HG02973 (cell line): ENCODE data around the gene OPA3.
"Not testable (repeated sequence)": the region's sequence is repeated elsewhere in the genome, so short reads cannot be mapped to it uniquely, and the experiment has no call there.

ENCODE experiments used
- ATAC-seq: cut with Tn5 transposase; IDR thresholded peaks from one replicate; pipeline ENCODE4 v1.9.1; 2021; ENCODE audit warnings: moderate library complexity; ENCODE audit not compliant: unreplicated experiment

OPA3 gene

GRCh38 chr19:45584332-45585157 lies at the start of gene OPA3:
OPA3 (minus strand) TSS chr19:45584802; CDS start chr19:45584764, 38 bp downstream.
- ATAC-seq = peak; percentile 79

GRCh38 chr19:45632468-45633196 lies 48.0 kb upstream of the OPA3 start:
- no peak for ATAC-seq

- ATAC-seq = no peak
Observed at GRCh38 chr19:45630463-45630862, 45.9 kb upstream of the OPA3 start.

GRCh38 chr19:45629704-45630103 lies 45.1 kb upstream of the OPA3 start:
- ATAC-seq = no peak

GRCh38 chr19:45628219-45628618 lies 43.6 kb upstream of the OPA3 start:
- not testable (repeated sequence) for ATAC-seq

- ATAC-seq = no peak
Observed at GRCh38 chr19:45623984-45624383, 39.4 kb upstream of the OPA3 start.

- ATAC-seq = no peak
Observed at GRCh38 chr19:45621976-45622503, 37.4 kb upstream of the OPA3 start.

- ATAC-seq = no peak
Observed at GRCh38 chr19:45621389-45621788, 36.8 kb upstream of the OPA3 start.

GRCh38 chr19:45616704-45617017 lies 32.1 kb upstream of the OPA3 start:
- no peak for ATAC-seq

- no peak for ATAC-seq
Observed at GRCh38 chr19:45615795-45616703, 31.4 kb upstream of the OPA3 start.

GRCh38 chr19:45615056-45615455 lies 30.5 kb upstream of the OPA3 start:
- not testable (repeated sequence) for ATAC-seq

GRCh38 chr19:45613926-45614725 lies 29.5 kb upstream of the OPA3 start:
- ATAC-seq = peak; percentile 50

GRCh38 chr19:45608948-45609347 lies 24.3 kb upstream of the OPA3 start:
- ATAC-seq = no peak

- no peak for ATAC-seq
Observed at GRCh38 chr19:45607071-45608029, 22.7 kb upstream of the OPA3 start.

- ATAC-seq = no peak
Observed at GRCh38 chr19:45601524-45602374, 17.1 kb upstream of the OPA3 start, which contains the start of gene GPR4. GPR4 (minus strand) TSS chr19:45602212; CDS start chr19:45591866, 10,346 bp downstream.

GRCh38 chr19:45601115-45601514 lies 16.5 kb upstream of the OPA3 start:
- ATAC-seq = no peak

- ATAC-seq = no peak
Observed at GRCh38 chr19:45600340-45600885, 15.8 kb upstream of the OPA3 start.

GRCh38 chr19:45599286-45599685 lies 14.7 kb upstream of the OPA3 start:
- ATAC-seq = no peak
